Esophagus muscularis mucosa (tissue), 4 donors: ENCODE data around the gene ADPRHL1. TPM values are rescaled to one million over a fixed set of nuclear protein-coding genes. Genes with fewer than 3 reads are reported as not detected.

Source experiments
- DNase-seq: peaks from one replicate; pipeline ENCODE4 v3.0.0-alpha.2; 2017; ENCODE audit errors: extremely low spot score
- H3K27ac ChIP-seq, 4 donors: fragments of 200-600 bp; sonication (generic); replicated peaks in 1 of 4; 1 replicate in 3 of 4; 2 replicates in 1 of 4; pipeline ENCODE4 v1.5.1; 2016 to 2019; ENCODE audit warnings: mild to moderate bottlenecking in 1 of 4
- H3K27me3 ChIP-seq, 4 donors: fragments of 200-600 bp; sonication (generic); one replicate each; pipeline versions ENCODE4 v1.5.1 to v1.6.0; 2016 to 2019
- H3K36me3 ChIP-seq, 4 donors: fragments of 200-600 bp; sonication (generic); one replicate each; pipeline ENCODE4 v1.5.1; 2016 to 2019
- H3K4me1 ChIP-seq, 4 donors: fragments of 200-600 bp; sonication (generic); one replicate each; pipeline ENCODE4 v1.5.1; 2016 to 2019
- H3K4me3 ChIP-seq, 4 donors: fragments of 200-600 bp; sonication (generic); 1 replicate in 2 of 4; 2 replicates in 2 of 4; pipeline ENCODE4 v1.5.1; 2016 to 2019; ENCODE audit warnings: mild to moderate bottlenecking in 4 of 4, moderate library complexity in 1 of 4
- H3K9me3 ChIP-seq, 4 donors: fragments of 200-600 bp; sonication (generic); 1 replicate in 3 of 4; 2 replicates in 1 of 4; pipeline ENCODE4 v1.5.1; 2016 to 2019
- CTCF ChIP-seq, 3 experiments: fragments of 200-600 bp in 2 of 3; fragments of 450-650 bp in 1 of 3; sonication (generic) in 2 of 3; IDR thresholded peaks; one replicate each; pipeline ENCODE4 v1.5.1; 2017 to 2019; ENCODE audit warnings: antibody characterized with exemption in 3 of 3, mild to moderate bottlenecking in 2 of 3, moderate library complexity in 1 of 3
- EP300 ChIP-seq: sonication (generic); formaldehyde crosslinking; IDR thresholded peaks from one replicate; pipeline ENCODE4 v1.6.1; 2017; ENCODE audit warnings: antibody characterized with exemption
- POLR2A ChIP-seq: fragments of 450-650 bp; IDR thresholded peaks from one replicate; pipeline ENCODE4 v1.6.1; 2017; ENCODE audit warnings: antibody characterized with exemption, moderate library complexity, mild to moderate bottlenecking, low read depth
- POLR2AphosphoS5 ChIP-seq, 2 donors: sonication (generic); formaldehyde crosslinking; IDR thresholded peaks; one replicate each; pipeline ENCODE4 v1.6.1; 2017; ENCODE audit warnings: antibody characterized with exemption in 2 of 2
- WGBS: methylation state at CpG from one replicate; pipeline ENCODE4 v1.1.5; 2018; 5-methylcytosine and 5-hydroxymethylcytosine counted together
- intact Hi-C: fragments of 100-400 bp; cut with DNase I; formaldehyde crosslinking; loops from one replicate; pipeline ENCODE4 v1.15.1; 2023
- total RNA-seq, 4 donors: library from RNA; depleted of rRNA; stranded (reverse); fragments of >200 nt; gene quantifications; one replicate each; pipeline versions ENCODE4 v1.1.0 to v1.2.1, GENCODE V29; 2016

The ADPRHL1 gene
- total RNA-seq, 4 donors from 2014 or later = 6.9 to 26.2 (median 11.0) TPM

DNA sequence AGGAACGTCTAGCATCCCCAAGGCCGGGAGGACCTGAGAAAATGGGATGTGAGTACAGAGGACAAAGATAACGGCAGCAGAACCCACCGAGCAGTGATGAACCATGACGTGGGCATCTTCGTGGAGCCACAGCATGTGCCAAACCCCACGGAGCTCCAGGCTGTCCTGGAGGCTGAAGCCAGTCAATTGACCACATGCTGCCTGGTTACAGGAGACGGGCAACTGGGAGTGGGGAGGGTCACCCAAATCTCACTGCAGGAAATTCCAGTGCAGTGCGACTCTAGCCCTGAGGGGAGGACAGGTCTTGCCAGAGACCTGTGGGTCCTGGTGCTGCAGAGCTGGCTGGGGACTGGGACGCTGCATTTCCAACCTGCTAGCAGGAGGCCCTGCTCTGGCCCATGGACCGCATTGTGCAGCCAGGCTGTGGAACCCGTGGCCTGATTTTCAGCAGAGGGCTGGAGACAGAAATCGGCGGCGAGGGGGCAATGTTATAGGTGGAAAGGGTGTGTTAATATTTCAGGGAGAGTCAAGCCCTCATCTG is 86.2 kb downstream of the ADPRHL1 start:
- H3K27me3 ChIP-seq = peaks cover 0 to 9% (median 2%) of the 10 kb centered on the region in 4 donors
- H3K27ac ChIP-seq = no peak overlapping the region
- intact Hi-C loops = loop anchor here (10.0 kb wide), 1 partner anchor 72 kb away; the partner anchor contains the start of gene LAMP1
- no peak overlapping the region for H3K4me3 ChIP-seq
- H3K36me3 ChIP-seq = no peaks in the 10 kb centered on the region
- no peak for DNase-seq
- H3K4me1 ChIP-seq = peaks cover 8 to 29% (median 26%) of the 10 kb centered on the region in 4 donors
- H3K9me3 ChIP-seq = no peaks in the 10 kb centered on the region
- 90% methylated on average over 10 of the region's 15 CpGs for WGBS
- TF ChIP-seq POLR2AphosphoS5 (IDR thresholded peaks at IDR 0.05) (no peak), CTCF (IDR thresholded peaks at IDR 0.05) (no peak), POLR2A (no peak), EP300 (no peak)

DNA sequence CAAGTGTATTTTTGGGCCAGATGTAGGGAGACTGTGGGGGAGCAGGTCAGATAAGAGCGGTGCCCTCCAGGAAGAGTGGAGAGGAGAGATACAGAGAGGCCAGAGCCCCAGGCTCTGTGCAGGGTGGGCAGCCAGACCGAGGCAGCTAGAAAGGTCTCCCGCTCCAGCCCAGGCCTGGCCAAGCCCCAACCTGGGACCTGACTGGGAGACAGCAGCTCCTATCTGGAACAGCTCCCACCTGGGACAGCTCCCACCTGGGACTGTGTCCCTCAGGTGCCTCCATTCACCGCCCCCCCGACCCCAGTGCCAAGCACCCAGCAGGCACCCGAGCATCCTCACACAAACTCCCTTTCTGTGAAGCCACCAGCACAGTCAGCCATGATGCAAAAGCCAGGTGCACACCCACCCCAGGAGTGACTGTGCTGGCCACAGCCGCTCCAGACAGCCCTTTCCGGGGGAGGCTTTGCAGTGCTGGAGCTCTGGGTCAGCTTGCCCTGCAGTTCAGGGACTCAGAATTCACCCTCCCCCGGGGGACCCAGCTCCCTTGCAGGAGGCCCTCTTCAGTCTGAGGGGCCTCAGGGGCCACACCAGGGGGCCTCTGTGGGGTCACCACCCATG is 87.2 kb downstream of the ADPRHL1 start:
- no peaks in the 10 kb centered on the region for H3K9me3 ChIP-seq
- no peak for DNase-seq
- WGBS = 83% methylated on average over 2 of the region's 9 CpGs
- H3K36me3 ChIP-seq = no peaks in the 10 kb centered on the region
- H3K27me3 ChIP-seq = peaks cover 0 to 9% (median 2%) of the 10 kb centered on the region in 4 donors
- no peak overlapping the region for H3K27ac ChIP-seq
- H3K4me3 ChIP-seq = no peak overlapping the region
- intact Hi-C loops = loop anchor here (10.0 kb wide), 1 partner anchor 71 kb away; the partner anchor contains the start of gene LAMP1
- TF ChIP-seq POLR2A (no peak), CTCF (IDR thresholded peaks at IDR 0.05) (no peak), POLR2AphosphoS5 (IDR thresholded peaks at IDR 0.05) (no peak), EP300 (no peak)
- peaks cover 8 to 29% (median 26%) of the 10 kb centered on the region in 4 donors for H3K4me1 ChIP-seq

- no peak overlapping the region for H3K4me3 ChIP-seq
- H3K27me3 ChIP-seq = peaks cover 0 to 9% (median 2%) of the 10 kb centered on the region in 4 donors
- H3K9me3 ChIP-seq = no peaks in the 10 kb centered on the region
- H3K27ac ChIP-seq = peak overlapping the region in 1 of 4 donors; percentile 84
- peaks cover 8 to 29% (median 26%) of the 10 kb centered on the region in 4 donors for H3K4me1 ChIP-seq
- no peaks in the 10 kb centered on the region for H3K36me3 ChIP-seq
- TF ChIP-seq POLR2A (no peak), CTCF (IDR thresholded peaks at IDR 0.05) (no peak), POLR2AphosphoS5 (IDR thresholded peaks at IDR 0.05) (no peak), EP300 (no peak)
- DNase-seq = no peak
- intact Hi-C loops = loop anchor here (10.0 kb wide), 1 partner anchor 71 kb away; the partner anchor contains the start of gene LAMP1
- WGBS = 96% methylated on average over 21 of the region's 22 CpGs
These were observed 87.7 kb downstream of the ADPRHL1 start for GRCh38 chr13:113365583-113365970.

DNA sequence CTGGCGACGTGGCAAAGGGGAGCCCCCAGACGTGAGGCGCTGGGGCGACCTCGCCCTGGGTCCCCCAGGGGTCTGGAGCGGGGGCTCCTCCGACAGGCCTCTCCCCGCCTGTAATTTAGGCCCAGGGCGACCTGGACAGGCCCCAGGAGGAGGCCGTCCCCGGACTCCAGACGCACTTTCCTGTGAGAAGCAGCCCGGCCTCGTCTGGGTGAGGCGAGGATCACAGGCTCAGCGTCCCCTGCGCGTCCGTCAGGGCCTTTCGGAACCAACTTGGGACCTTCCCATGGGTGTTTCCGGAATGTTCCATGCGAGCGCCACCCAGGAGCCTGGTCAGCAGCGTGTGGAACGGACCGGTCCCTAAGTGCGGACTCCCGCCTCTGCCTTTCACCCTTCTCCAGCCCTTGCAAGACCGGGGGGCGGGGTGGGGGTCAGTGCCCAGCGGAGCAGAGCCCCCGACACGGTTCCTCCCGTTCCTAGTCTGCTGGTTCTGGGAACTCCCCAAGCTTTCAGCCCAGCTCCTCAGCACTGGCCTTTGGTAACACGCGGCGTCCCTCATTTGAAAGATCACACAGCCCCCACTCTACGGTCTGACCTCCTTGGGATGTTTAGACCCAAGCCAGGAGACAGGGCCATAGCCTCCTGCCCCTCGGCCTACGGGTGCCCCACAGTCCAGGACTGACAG is 88.2 kb downstream of the ADPRHL1 start:
- peaks cover 8 to 29% (median 26%) of the 10 kb centered on the region in 4 donors for H3K4me1 ChIP-seq
- WGBS = 88% methylated on average over 31 of the region's 41 CpGs
- peak overlapping the region; percentile 65 to 82 (median 76) for H3K4me3 ChIP-seq
- no peaks in the 10 kb centered on the region for H3K36me3 ChIP-seq
- H3K27ac ChIP-seq = peak overlapping the region; percentile 79 to 84 (median 81)
- intact Hi-C loops = loop anchor here (5.0 to 10.0 kb wide), 2 partner anchors 70 to 213 kb away; partner anchors contain the start of gene LAMP1
- peaks cover 0 to 9% (median 2%) of the 10 kb centered on the region in 4 donors for H3K27me3 ChIP-seq
- DNase-seq = no peak
- TF ChIP-seq POLR2AphosphoS5 (IDR thresholded peaks at IDR 0.05) (no peak), POLR2A (no peak), EP300 (no peak), CTCF (IDR thresholded peaks at IDR 0.05) (no peak)
- H3K9me3 ChIP-seq = no peaks in the 10 kb centered on the region
